H1 (cell line): ENCODE data around the gene CTIF. TPM values are rescaled to one million over a fixed set of nuclear protein-coding genes. Genes with fewer than 3 reads are reported as not detected.

ENCODE experiments used
- GABPA ChIP-seq: IDR thresholded peaks from 2 replicates; pipeline ENCODE4 v1.6.1; 2011; ENCODE audit warnings: mild to moderate bottlenecking, low read length, moderate library complexity, borderline replicate concordance; ENCODE audit not compliant: insufficient read depth
- HDAC2 ChIP-seq, 2 experiments: fragments of 300-600 bp in 1 of 2; sonication (generic) in 1 of 2; IDR thresholded peaks; 2 replicates each; pipeline ENCODE4 v1.6.1; 2011 to 2012; ENCODE audit warnings: low read depth in 2 of 2, low read length in 2 of 2, mild to moderate bottlenecking in 2 of 2, moderate library complexity in 2 of 2, borderline replicate concordance in 1 of 2, inconsistent platforms in 1 of 2
- RAD21 ChIP-seq, 2 experiments: IDR thresholded peaks in 1 of 2; conservative IDR thresholded peaks in 1 of 2; 2 replicates each; pipeline ENCODE4 v1.6.1; 2011; ENCODE audit warnings: low read depth in 2 of 2, low read length in 2 of 2, improper control_type of control experiment in 1 of 2, inconsistent platforms in 1 of 2, mild to moderate bottlenecking in 1 of 2, moderate library complexity in 1 of 2
- RXRA ChIP-seq: IDR thresholded peaks from 2 replicates; pipeline ENCODE4 v1.6.1; 2011; ENCODE audit warnings: low read depth, mild to moderate bottlenecking, low read length, moderate library complexity; ENCODE audit not compliant: insufficient read depth
- SIRT6 ChIP-seq: IDR thresholded peaks from one replicate; pipeline ENCODE4 v1.7.1; 2012; ENCODE audit warnings: low read length, inconsistent platforms
- ZNF274 ChIP-seq: IDR thresholded peaks from 2 replicates; pipeline ENCODE4 v1.7.0; 2012; ENCODE audit warnings: low read length, borderline replicate concordance; ENCODE audit errors: extremely low read depth
- polyA plus RNA-seq, 7 experiments: library from polyadenylated mRNA; depleted of rRNA in 3 of 7; stranded (reverse) in 5 of 7; unstranded in 2 of 7; fragments of >200 nt in 5 of 7; fragments of 200-250 nt in 2 of 7; gene quantifications; 1 replicate in 5 of 7; 2 replicates in 1 of 7; 4 replicates in 1 of 7; pipeline versions ENCODE4 v1.2.1 to v1.2.3, GENCODE V29; 2011 to 2013; ENCODE audit warnings: missing spikeins in 2 of 7, mixed read lengths in 2 of 7
- total RNA-seq: library from RNA; stranded (reverse); fragmentation: NEBNext Ultra II Directional; extraction: Animal tissue kit (Norgen Biotek cat#: 25700); gene quantifications from 2 replicates; pipeline ENCODE4 v1.2.1, GENCODE V29; 2021
- TF ChIP-seq, protein P1 (sequence below): fragments of 300-600 bp; sonication (generic); IDR thresholded peaks from 2 replicates; pipeline ENCODE4 v1.7.1; 2012; ENCODE audit warnings: low read length, moderate library complexity, mild to moderate bottlenecking, inconsistent platforms; ENCODE audit not compliant: insufficient replicate concordance
- TF ChIP-seq, protein P2 (sequence below), 3 experiments: IDR thresholded peaks; 1 replicate in 2 of 3; 2 replicates in 1 of 3; pipeline versions ENCODE4 v1.5.1 to v1.6.1; 2011; ENCODE audit warnings: low read length in 3 of 3, mild to moderate bottlenecking in 3 of 3, inconsistent platforms in 2 of 3, low read depth in 1 of 3, moderate library complexity in 1 of 3; ENCODE audit not compliant: insufficient read depth in 1 of 3; ENCODE audit errors: control extremely low read depth in 1 of 3

Gene CTIF
- total and polyA plus RNA-seq, 2 of the 8 experiments (the other 6 are each of a cell fraction or from before 2014, with no cell fraction given): 9.0 to 17.8 TPM

DNA sequence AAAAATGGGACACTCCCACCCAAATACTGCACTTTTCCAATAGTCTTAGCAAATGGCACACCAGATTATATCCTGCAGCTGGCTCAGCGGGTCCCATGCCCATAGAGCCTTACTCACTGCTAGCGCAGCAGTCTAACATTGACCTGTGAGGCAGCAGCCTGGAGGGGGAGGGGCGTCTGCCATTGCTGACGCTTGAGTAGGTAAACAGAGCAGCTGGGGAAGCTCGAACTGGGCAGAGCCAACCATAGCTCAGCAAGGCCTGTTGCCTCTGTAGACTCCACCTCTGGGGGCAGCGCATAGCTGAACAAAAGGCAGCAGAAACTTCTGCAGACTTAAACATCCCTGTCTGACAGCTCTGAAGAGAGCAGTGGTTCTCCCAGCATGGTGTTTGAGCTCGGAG is 110.4 kb downstream of the CTIF start (continued):
- TF ChIP-seq, protein P1, sequence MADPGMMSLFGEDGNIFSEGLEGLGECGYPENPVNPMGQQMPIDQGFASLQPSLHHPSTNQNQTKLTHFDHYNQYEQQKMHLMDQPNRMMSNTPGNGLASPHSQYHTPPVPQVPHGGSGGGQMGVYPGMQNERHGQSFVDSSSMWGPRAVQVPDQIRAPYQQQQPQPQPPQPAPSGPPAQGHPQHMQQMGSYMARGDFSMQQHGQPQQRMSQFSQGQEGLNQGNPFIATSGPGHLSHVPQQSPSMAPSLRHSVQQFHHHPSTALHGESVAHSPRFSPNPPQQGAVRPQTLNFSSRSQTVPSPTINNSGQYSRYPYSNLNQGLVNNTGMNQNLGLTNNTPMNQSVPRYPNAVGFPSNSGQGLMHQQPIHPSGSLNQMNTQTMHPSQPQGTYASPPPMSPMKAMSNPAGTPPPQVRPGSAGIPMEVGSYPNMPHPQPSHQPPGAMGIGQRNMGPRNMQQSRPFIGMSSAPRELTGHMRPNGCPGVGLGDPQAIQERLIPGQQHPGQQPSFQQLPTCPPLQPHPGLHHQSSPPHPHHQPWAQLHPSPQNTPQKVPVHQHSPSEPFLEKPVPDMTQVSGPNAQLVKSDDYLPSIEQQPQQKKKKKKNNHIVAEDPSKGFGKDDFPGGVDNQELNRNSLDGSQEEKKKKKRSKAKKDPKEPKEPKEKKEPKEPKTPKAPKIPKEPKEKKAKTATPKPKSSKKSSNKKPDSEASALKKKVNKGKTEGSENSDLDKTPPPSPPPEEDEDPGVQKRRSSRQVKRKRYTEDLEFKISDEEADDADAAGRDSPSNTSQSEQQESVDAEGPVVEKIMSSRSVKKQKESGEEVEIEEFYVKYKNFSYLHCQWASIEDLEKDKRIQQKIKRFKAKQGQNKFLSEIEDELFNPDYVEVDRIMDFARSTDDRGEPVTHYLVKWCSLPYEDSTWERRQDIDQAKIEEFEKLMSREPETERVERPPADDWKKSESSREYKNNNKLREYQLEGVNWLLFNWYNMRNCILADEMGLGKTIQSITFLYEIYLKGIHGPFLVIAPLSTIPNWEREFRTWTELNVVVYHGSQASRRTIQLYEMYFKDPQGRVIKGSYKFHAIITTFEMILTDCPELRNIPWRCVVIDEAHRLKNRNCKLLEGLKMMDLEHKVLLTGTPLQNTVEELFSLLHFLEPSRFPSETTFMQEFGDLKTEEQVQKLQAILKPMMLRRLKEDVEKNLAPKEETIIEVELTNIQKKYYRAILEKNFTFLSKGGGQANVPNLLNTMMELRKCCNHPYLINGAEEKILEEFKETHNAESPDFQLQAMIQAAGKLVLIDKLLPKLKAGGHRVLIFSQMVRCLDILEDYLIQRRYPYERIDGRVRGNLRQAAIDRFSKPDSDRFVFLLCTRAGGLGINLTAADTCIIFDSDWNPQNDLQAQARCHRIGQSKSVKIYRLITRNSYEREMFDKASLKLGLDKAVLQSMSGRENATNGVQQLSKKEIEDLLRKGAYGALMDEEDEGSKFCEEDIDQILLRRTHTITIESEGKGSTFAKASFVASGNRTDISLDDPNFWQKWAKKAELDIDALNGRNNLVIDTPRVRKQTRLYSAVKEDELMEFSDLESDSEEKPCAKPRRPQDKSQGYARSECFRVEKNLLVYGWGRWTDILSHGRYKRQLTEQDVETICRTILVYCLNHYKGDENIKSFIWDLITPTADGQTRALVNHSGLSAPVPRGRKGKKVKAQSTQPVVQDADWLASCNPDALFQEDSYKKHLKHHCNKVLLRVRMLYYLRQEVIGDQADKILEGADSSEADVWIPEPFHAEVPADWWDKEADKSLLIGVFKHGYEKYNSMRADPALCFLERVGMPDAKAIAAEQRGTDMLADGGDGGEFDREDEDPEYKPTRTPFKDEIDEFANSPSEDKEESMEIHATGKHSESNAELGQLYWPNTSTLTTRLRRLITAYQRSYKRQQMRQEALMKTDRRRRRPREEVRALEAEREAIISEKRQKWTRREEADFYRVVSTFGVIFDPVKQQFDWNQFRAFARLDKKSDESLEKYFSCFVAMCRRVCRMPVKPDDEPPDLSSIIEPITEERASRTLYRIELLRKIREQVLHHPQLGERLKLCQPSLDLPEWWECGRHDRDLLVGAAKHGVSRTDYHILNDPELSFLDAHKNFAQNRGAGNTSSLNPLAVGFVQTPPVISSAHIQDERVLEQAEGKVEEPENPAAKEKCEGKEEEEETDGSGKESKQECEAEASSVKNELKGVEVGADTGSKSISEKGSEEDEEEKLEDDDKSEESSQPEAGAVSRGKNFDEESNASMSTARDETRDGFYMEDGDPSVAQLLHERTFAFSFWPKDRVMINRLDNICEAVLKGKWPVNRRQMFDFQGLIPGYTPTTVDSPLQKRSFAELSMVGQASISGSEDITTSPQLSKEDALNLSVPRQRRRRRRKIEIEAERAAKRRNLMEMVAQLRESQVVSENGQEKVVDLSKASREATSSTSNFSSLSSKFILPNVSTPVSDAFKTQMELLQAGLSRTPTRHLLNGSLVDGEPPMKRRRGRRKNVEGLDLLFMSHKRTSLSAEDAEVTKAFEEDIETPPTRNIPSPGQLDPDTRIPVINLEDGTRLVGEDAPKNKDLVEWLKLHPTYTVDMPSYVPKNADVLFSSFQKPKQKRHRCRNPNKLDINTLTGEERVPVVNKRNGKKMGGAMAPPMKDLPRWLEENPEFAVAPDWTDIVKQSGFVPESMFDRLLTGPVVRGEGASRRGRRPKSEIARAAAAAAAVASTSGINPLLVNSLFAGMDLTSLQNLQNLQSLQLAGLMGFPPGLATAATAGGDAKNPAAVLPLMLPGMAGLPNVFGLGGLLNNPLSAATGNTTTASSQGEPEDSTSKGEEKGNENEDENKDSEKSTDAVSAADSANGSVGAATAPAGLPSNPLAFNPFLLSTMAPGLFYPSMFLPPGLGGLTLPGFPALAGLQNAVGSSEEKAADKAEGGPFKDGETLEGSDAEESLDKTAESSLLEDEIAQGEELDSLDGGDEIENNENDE: no peak
- TF ChIP-seq SIRT6: no peak
- TF ChIP-seq RXRA: no peak
- no peak for TF ChIP-seq HDAC2 (IDR thresholded peaks at IDR 0.05; ENCODE audit: borderline replicate concordance in 1 of 2, low read depth in 2 of 2, low read length in 2 of 2)
- TF ChIP-seq ZNF274: no peak
- TF ChIP-seq GABPA: no peak
- TF ChIP-seq RAD21 (IDR thresholded peaks at IDR 0.05 in 1 of 2, conservative IDR thresholded peaks at IDR 0.05 in 1 of 2; ENCODE audit: low read depth in 2 of 2, low read length in 2 of 2): 0 out of 4 replicates have a peak, but pooled peaks of 1 of the 2 experiments have one; percentile 15
- TF ChIP-seq, protein P2, sequence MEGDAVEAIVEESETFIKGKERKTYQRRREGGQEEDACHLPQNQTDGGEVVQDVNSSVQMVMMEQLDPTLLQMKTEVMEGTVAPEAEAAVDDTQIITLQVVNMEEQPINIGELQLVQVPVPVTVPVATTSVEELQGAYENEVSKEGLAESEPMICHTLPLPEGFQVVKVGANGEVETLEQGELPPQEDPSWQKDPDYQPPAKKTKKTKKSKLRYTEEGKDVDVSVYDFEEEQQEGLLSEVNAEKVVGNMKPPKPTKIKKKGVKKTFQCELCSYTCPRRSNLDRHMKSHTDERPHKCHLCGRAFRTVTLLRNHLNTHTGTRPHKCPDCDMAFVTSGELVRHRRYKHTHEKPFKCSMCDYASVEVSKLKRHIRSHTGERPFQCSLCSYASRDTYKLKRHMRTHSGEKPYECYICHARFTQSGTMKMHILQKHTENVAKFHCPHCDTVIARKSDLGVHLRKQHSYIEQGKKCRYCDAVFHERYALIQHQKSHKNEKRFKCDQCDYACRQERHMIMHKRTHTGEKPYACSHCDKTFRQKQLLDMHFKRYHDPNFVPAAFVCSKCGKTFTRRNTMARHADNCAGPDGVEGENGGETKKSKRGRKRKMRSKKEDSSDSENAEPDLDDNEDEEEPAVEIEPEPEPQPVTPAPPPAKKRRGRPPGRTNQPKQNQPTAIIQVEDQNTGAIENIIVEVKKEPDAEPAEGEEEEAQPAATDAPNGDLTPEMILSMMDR (IDR thresholded peaks at IDR 0.05; ENCODE audit: control extremely low read depth in 1 of 3, insufficient read depth in 1 of 3, low read depth in 1 of 3, low read length in 3 of 3): peak; percentile 2 to 29 (median 17); a peak in 3 of 4 replicates
